H9 (cell line): ENCODE results near the gene CFAP97D1. TPM values are rescaled to one million over a fixed set of nuclear protein-coding genes. Genes with fewer than 3 reads are reported as not detected.

Source experiments
- DNase-seq: peaks from one replicate; pipeline ENCODE4 v3.0.0-alpha.2; 2017
- H2AFZ ChIP-seq: one replicate; pipeline ENCODE4 v1.6.1; 2013; ENCODE audit warnings: mild to moderate bottlenecking, low read length, control low read depth, moderate library complexity
- H2AK5ac ChIP-seq: 2 replicates; pipeline ENCODE4 v1.6.1; 2013; ENCODE audit warnings: low read length, control low read depth, mixed read lengths; ENCODE audit not compliant: insufficient read length
- H2BK120ac ChIP-seq: one replicate; pipeline ENCODE4 v1.6.1; 2013; ENCODE audit warnings: low read depth, mild to moderate bottlenecking, low read length, control low read depth, inconsistent platforms; ENCODE audit not compliant: poor library complexity, severe bottlenecking
- H2BK12ac ChIP-seq: 2 replicates; pipeline ENCODE4 v1.6.1; 2013; ENCODE audit warnings: low read length, control low read depth, mixed read lengths, low read depth; ENCODE audit not compliant: insufficient read length
- H2BK15ac ChIP-seq: 2 replicates; pipeline ENCODE4 v1.6.1; 2013; ENCODE audit warnings: low read depth, low read length, control low read depth
- H2BK20ac ChIP-seq: one replicate; pipeline ENCODE4 v1.6.1; 2013; ENCODE audit warnings: low read depth, mild to moderate bottlenecking, low read length, control low read depth, inconsistent platforms; ENCODE audit not compliant: poor library complexity, severe bottlenecking
- H2BK5ac ChIP-seq: 2 replicates; pipeline ENCODE4 v1.6.1; 2013; ENCODE audit warnings: low read length, control low read depth, mixed read lengths; ENCODE audit not compliant: insufficient read length
- H3K14ac ChIP-seq: 2 replicates; pipeline ENCODE4 v1.6.1; 2013; ENCODE audit warnings: low read length, control low read depth; ENCODE audit not compliant: insufficient read depth
- H3K18ac ChIP-seq: 2 replicates; pipeline ENCODE4 v1.6.1; 2013; ENCODE audit warnings: low read depth, mild to moderate bottlenecking, mixed read lengths, low read length, control low read depth; ENCODE audit not compliant: insufficient read length
- H3K23ac ChIP-seq: 2 replicates; pipeline ENCODE4 v1.6.1; 2013; ENCODE audit warnings: low read length, control low read depth, mixed read lengths, low read depth; ENCODE audit not compliant: insufficient read length
- H3K23me2 ChIP-seq: 2 replicates; pipeline ENCODE4 v1.6.1; 2013; ENCODE audit warnings: low read depth, mild to moderate bottlenecking, mixed read lengths, low read length, control low read depth; ENCODE audit not compliant: insufficient read length, poor library complexity, severe bottlenecking
- H3K27ac ChIP-seq: 2 replicates; pipeline ENCODE4 v1.5.1; 2013; ENCODE audit warnings: low read length, control low read depth, mixed read lengths, low read depth; ENCODE audit not compliant: insufficient read length
- H3K27me3 ChIP-seq: 2 replicates; pipeline ENCODE4 v1.6.1; 2013; ENCODE audit warnings: low read length, control low read depth, inconsistent platforms; ENCODE audit not compliant: insufficient read depth
- H3K4ac ChIP-seq: 2 replicates; pipeline ENCODE4 v1.6.1; 2013; ENCODE audit warnings: low read depth, mild to moderate bottlenecking, control low read depth, inconsistent platforms, low read length, moderate library complexity
- H3K4me1 ChIP-seq: 2 replicates; pipeline ENCODE4 v1.6.1; 2013; ENCODE audit warnings: low read length, control low read depth, inconsistent platforms; ENCODE audit not compliant: insufficient read depth
- H3K4me2 ChIP-seq: 2 replicates; pipeline ENCODE4 v1.6.1; 2013; ENCODE audit warnings: low read length, control low read depth, mixed read lengths; ENCODE audit not compliant: insufficient read length, insufficient read depth
- H3K56ac ChIP-seq: 2 replicates; pipeline ENCODE4 v1.6.1; 2013; ENCODE audit warnings: low read depth, mild to moderate bottlenecking, mixed read lengths, low read length, control low read depth; ENCODE audit not compliant: insufficient read length
- H3K79me1 ChIP-seq: 2 replicates; pipeline ENCODE4 v1.6.1; 2013; ENCODE audit warnings: low read depth, mild to moderate bottlenecking, moderate library complexity, low read length, control low read depth, inconsistent platforms; ENCODE audit not compliant: insufficient read depth, poor library complexity, severe bottlenecking
- H3K79me2 ChIP-seq: 2 replicates; pipeline ENCODE4 v1.6.1; 2013; ENCODE audit warnings: low read length, control low read depth, inconsistent platforms; ENCODE audit not compliant: insufficient read depth
- H3K9ac ChIP-seq: 2 replicates; pipeline ENCODE4 v1.6.1; 2013; ENCODE audit warnings: low read length, control low read depth, mixed read lengths; ENCODE audit not compliant: insufficient read length; ENCODE audit errors: extremely low read depth
- H3K9me3 ChIP-seq: one replicate; pipeline ENCODE4 v1.6.1; 2013; ENCODE audit warnings: low read depth, low read length, inconsistent platforms; ENCODE audit not compliant: control insufficient read depth
- H3T11ph ChIP-seq: one replicate; pipeline ENCODE4 v1.6.1; 2013; ENCODE audit warnings: mild to moderate bottlenecking, low read length, control low read depth, inconsistent platforms
- H4K20me1 ChIP-seq: one replicate; pipeline ENCODE4 v1.6.1; 2013; ENCODE audit not compliant: control insufficient read depth, insufficient read length, insufficient read depth
- H4K5ac ChIP-seq: 2 replicates; pipeline ENCODE4 v1.6.1; 2013; ENCODE audit warnings: low read depth, mild to moderate bottlenecking, mixed read lengths, low read length, control low read depth; ENCODE audit not compliant: insufficient read length
- H4K8ac ChIP-seq: replicated peaks from 2 replicates; pipeline ENCODE4 v1.6.1; 2013; ENCODE audit warnings: low read length, control low read depth, mixed read lengths, low read depth; ENCODE audit not compliant: insufficient read length
- H4K91ac ChIP-seq: 2 replicates; pipeline ENCODE4 v1.6.1; 2013; ENCODE audit warnings: low read depth, mild to moderate bottlenecking, moderate library complexity, mixed read lengths, low read length, control low read depth; ENCODE audit not compliant: insufficient read length
- H3K27ac Mint-ChIP-seq, 3 experiments: 2 replicates in 2 of 3; 3 replicates in 1 of 3; pipeline ENCODE4 v1.8.0; 2020 to 2021; ENCODE audit warnings: mixed read lengths in 3 of 3, mild to moderate bottlenecking in 1 of 3, moderate library complexity in 1 of 3
- H3K27me3 Mint-ChIP-seq: 2 replicates; pipeline ENCODE4 v1.8.0; 2021; ENCODE audit warnings: low read depth, mild to moderate bottlenecking, moderate library complexity, mixed read lengths
- H3K36me3 Mint-ChIP-seq, 3 experiments: 2 replicates in 2 of 3; 3 replicates in 1 of 3; pipeline ENCODE4 v1.8.0; 2020 to 2021; ENCODE audit warnings: low read depth in 3 of 3, mixed read lengths in 3 of 3; ENCODE audit not compliant: insufficient read depth in 1 of 3
- H3K4me1 Mint-ChIP-seq, 2 experiments: 2 replicates each; pipeline ENCODE4 v1.8.0; 2020; ENCODE audit warnings: mixed read lengths in 2 of 2
- H3K4me3 Mint-ChIP-seq, 2 experiments: 2 replicates in 1 of 2; 3 replicates in 1 of 2; pipeline ENCODE4 v1.8.0; 2020 to 2021; ENCODE audit warnings: mild to moderate bottlenecking in 2 of 2, mixed read lengths in 2 of 2, moderate library complexity in 1 of 2
- H3K9me3 Mint-ChIP-seq, 2 experiments: 2 replicates in 1 of 2; 3 replicates in 1 of 2; pipeline ENCODE4 v1.8.0; 2020; ENCODE audit warnings: mild to moderate bottlenecking in 2 of 2, mixed read lengths in 2 of 2, moderate library complexity in 1 of 2
- CTCF ChIP-seq: fragments of 200-600 bp; sonication (generic); conservative IDR thresholded peaks from 3 replicates; pipeline ENCODE4 v1.8.0; 2021; ENCODE audit warnings: antibody characterized with exemption, mild to moderate bottlenecking
- WGBS: extraction: QIAGEN DNeasy Blood & Tissue Kit; methylation state at CpG from one replicate; pipeline ENCODE4 v1.1.7; 2013; ENCODE audit warnings: missing lambda C conversion rate, low lambda C conversion rate, mixed read lengths; ENCODE audit not compliant: insufficient read length; ENCODE audit errors: extremely low coverage; 5-methylcytosine and 5-hydroxymethylcytosine counted together
- total RNA-seq: library from RNA; stranded (reverse); gene quantifications from 2 replicates; pipeline ENCODE4 v1.2.1, GENCODE V29; 2021

The CFAP97D1 gene
- total RNA-seq, 1 experiment from 2014 or later: not detected

GRCh38 chr17:43759836-43760235 lies 20.4 kb upstream of the CFAP97D1 start:
- no peak overlapping the region for H3K4ac ChIP-seq
- no peaks in the 10 kb centered on the region for H3K79me2 ChIP-seq
- no CpG with 5 or more reads among the region's 7 CpGs for WGBS
- Mint-ChIP-seq H3K27ac (peak overlapping the region in 2 of 3 experiments; percentile 80 to 86; a peak in 3 of 7 replicates), H3K4me3 (peak overlapping the region; percentile 48 to 55), H3K27me3 (0 out of 2 replicates have a peak, but pooled peaks cover 4% of the 10 kb centered on the region), H3K9me3 (no peaks in the 10 kb centered on the region), H3K4me1 (peaks cover 30 to 32% of the 10 kb centered on the region in 2 experiments), H3K36me3 (no peaks in the 10 kb centered on the region)
- H2BK15ac ChIP-seq: no peak overlapping the region
- no peak overlapping the region for H3K27ac ChIP-seq
- H4K5ac ChIP-seq: no peak overlapping the region
- no peak overlapping the region for H3K4me2 ChIP-seq
- no peak overlapping the region for H2BK12ac ChIP-seq
- H3K23me2 ChIP-seq: peaks cover 6% of the 10 kb centered on the region
- no peak overlapping the region for H2BK20ac ChIP-seq
- H3K79me1 ChIP-seq: no peaks in the 10 kb centered on the region
- H2BK5ac ChIP-seq: no peak overlapping the region
- no peak overlapping the region for H3K23ac ChIP-seq
- no peaks in the 10 kb centered on the region for H3K9me3 ChIP-seq
- DNase-seq: no peak
- H3K14ac ChIP-seq: no peak overlapping the region
- H4K8ac ChIP-seq: no peak overlapping the region
- TF ChIP-seq CTCF: no peak
- H2BK120ac ChIP-seq: no peak overlapping the region
- no peaks in the 10 kb centered on the region; the same call in 1 of the 2 replicates for H3K27me3 ChIP-seq
- no peak overlapping the region for H3K18ac ChIP-seq
- H3K56ac ChIP-seq: no peak overlapping the region
- H3K4me1 ChIP-seq: no peaks in the 10 kb centered on the region
- no peaks in the 10 kb centered on the region for H4K20me1 ChIP-seq
- no peak overlapping the region for H3K9ac ChIP-seq
- no peak overlapping the region for H2AFZ ChIP-seq
- no peak overlapping the region for H3T11ph ChIP-seq
- no peak overlapping the region for H4K91ac ChIP-seq
- no peak overlapping the region for H2AK5ac ChIP-seq
